Psoas muscle (tissue), 8 donors: ENCODE measurements around the gene STON1. TPM values are rescaled to one million over a fixed set of nuclear protein-coding genes. Genes with fewer than 3 reads are reported as not detected.

Experiments used
- ATAC-seq, 4 donors: fragments of 200-7000 bp; cut with Tn5 transposase; one replicate each; pipeline ENCODE4 v1.9.1; 2020; ENCODE audit warnings: moderate library complexity in 3 of 4, mild to moderate bottlenecking in 2 of 4
- DNase-seq, 2 donors: peaks; one replicate each; pipeline ENCODE4 v3.0.0-alpha.2; 2020
- H3K27ac ChIP-seq: fragments of 200-600 bp; one replicate; pipeline ENCODE4 v1.8.0; 2022
- H3K27me3 ChIP-seq, 3 donors: fragments of 200-600 bp in 1 of 3; one replicate each; pipeline versions ENCODE4 v1.6.1 to v1.8.0; 2013 to 2022; ENCODE audit warnings: low read length in 2 of 3, mild to moderate bottlenecking in 2 of 3, moderate library complexity in 1 of 3; ENCODE audit not compliant: insufficient read depth in 3 of 3
- H3K36me3 ChIP-seq, 2 donors: fragments of 200-600 bp in 1 of 2; one replicate each; pipeline versions ENCODE4 v1.6.1 to v1.8.0; 2013 to 2022; ENCODE audit warnings: low read depth in 1 of 2, mild to moderate bottlenecking in 1 of 2, moderate library complexity in 1 of 2; ENCODE audit not compliant: insufficient read depth in 1 of 2
- H3K4me1 ChIP-seq: fragments of 200-600 bp; one replicate; pipeline ENCODE4 v1.8.0; 2022
- H3K4me3 ChIP-seq: fragments of 200-600 bp; one replicate; pipeline ENCODE4 v1.8.0; 2022; ENCODE audit warnings: mild to moderate bottlenecking
- H3K9me3 ChIP-seq: fragments of 200-600 bp; one replicate; pipeline ENCODE4 v1.8.0; 2022
- WGBS, 3 donors: extraction: QIAGEN DNeasy Blood & Tissue Kit; methylation state at CpG; one replicate each; pipeline versions ENCODE4 v1.1.6 to v1.1.7; 2013; 5-methylcytosine and 5-hydroxymethylcytosine counted together
- intact Hi-C, 2 donors: fragments of 100-400 bp; cut with DNase I; formaldehyde crosslinking; loops; one replicate each; pipeline versions ENCODE4 v1.11.0 to v1.14.2; 2022
- polyA plus RNA-seq, 3 donors: library from polyadenylated mRNA; stranded (reverse); fragments of 200-250 nt; gene quantifications; one replicate each; pipeline ENCODE4 v1.2.3, GENCODE V29; 2013
- total RNA-seq, 4 donors: library from RNA; stranded (reverse); fragmentation: NEBNext Ultra II Directional in 2 of 4; extraction: Animal tissue kit (Norgen Biotek cat#: 25700) in 2 of 4; gene quantifications; one replicate each; pipeline versions ENCODE4 v1.2.1 to v1.2.4, GENCODE V29; 2021 to 2023
- TF ChIP-seq, protein P1 (sequence below): fragments of 200-600 bp; IDR thresholded peaks from one replicate; pipeline ENCODE4 v1.8.0; 2022; ENCODE audit warnings: antibody characterized with exemption
- donor health status: healthy with polysubstance abuse.
- donor health status: DM: no; HTN: no; CAD: no; lungs with moderate emphysema.
- donor health status: Bipolar disorder and iron deficiency.
- donor health status: healthy.
- donor health status: DM: yes; HTN: yes; CAD: no.
- donor health status: DM: no; HTN: no; CAD: no.
- donor health status: DM: no; HTN: no; CAD: no.
- donor health status: DM: yes; HTN: yes; CAD: no.

STON1 gene
- total and polyA plus RNA-seq, 7 donors, result 0.98 to 5.6 (median 1.8) TPM

GRCh38 chr2:48560546-48561209, 30.7 kb downstream of the STON1 start:
- intact Hi-C loops, result no loop called here
- H3K27ac ChIP-seq, result no peak overlapping the region

GRCh38 chr2:48562281-48562680, 32.3 kb downstream of the STON1 start:
- DNase-seq (no peak), ATAC-seq (no peak)
- Histone ChIP-seq H3K36me3 (no peaks in the 10 kb centered on the region), H3K27ac (no peak overlapping the region), H3K4me1 (no peaks in the 10 kb centered on the region), H3K27me3 (no peaks in the 10 kb centered on the region), H3K4me3 (no peak overlapping the region), H3K9me3 (no peaks in the 10 kb centered on the region)
- TF ChIP-seq, protein P1, sequence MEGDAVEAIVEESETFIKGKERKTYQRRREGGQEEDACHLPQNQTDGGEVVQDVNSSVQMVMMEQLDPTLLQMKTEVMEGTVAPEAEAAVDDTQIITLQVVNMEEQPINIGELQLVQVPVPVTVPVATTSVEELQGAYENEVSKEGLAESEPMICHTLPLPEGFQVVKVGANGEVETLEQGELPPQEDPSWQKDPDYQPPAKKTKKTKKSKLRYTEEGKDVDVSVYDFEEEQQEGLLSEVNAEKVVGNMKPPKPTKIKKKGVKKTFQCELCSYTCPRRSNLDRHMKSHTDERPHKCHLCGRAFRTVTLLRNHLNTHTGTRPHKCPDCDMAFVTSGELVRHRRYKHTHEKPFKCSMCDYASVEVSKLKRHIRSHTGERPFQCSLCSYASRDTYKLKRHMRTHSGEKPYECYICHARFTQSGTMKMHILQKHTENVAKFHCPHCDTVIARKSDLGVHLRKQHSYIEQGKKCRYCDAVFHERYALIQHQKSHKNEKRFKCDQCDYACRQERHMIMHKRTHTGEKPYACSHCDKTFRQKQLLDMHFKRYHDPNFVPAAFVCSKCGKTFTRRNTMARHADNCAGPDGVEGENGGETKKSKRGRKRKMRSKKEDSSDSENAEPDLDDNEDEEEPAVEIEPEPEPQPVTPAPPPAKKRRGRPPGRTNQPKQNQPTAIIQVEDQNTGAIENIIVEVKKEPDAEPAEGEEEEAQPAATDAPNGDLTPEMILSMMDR, result no peak
- 93 to 96% (median 95%) methylated on average over 4 of the region's 4 CpGs for WGBS, 3 donors
- intact Hi-C loops, result no loop called here

More at GRCh38 chr2:48560546-48561209, 30.7 kb downstream of the STON1 start:
- H3K4me1 ChIP-seq, result no peaks in the 10 kb centered on the region
- no peak overlapping the region for H3K4me3 ChIP-seq
- ATAC-seq (no peak), DNase-seq (no peak)
- no peaks in the 10 kb centered on the region for H3K9me3 ChIP-seq
- no peaks in the 10 kb centered on the region for H3K36me3 ChIP-seq
- no peaks in the 10 kb centered on the region for H3K27me3 ChIP-seq
- TF ChIP-seq, protein P1, result no peak
- WGBS, 3 donors, result 41 to 56% (median 43%) methylated on average over 5 of the region's 5 CpGs

DNA sequence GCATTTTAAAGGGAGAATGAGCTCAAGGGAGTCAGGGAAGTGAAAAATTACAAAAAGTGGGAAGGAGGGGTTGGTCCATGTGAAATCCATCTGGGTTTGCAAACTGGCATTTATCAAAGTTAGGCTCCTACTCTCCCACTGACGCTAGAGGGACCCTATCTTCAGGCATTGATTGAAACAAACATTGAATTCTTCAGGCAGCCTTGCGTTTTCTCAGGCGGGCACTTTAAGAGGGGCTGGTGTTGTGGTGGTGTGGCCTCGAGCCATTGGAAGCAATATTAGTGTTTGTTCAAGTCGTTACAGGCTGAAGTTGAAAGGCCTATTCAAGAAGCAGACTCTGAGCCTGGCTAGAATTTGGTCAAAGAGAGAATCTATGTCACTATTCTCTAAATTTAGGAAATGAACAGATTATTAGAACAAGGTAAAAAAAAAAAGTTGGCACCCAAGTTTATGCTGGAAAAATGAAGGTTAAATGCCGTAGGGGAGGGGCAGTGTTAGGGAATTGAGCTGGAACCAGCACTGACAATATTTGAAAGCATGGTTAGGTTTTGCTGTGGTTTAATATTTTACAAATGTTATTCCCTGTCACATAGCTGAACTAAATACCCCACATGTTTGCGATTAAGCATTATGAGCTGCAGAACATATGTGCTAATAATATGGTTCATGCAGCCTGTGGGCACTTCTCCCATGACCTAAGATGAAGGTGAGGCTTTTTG, 36.8 kb downstream of the STON1 start:
- Histone ChIP-seq H3K4me1 (no peaks in the 10 kb centered on the region), H3K27ac (no peak overlapping the region), H3K9me3 (no peaks in the 10 kb centered on the region), H3K36me3 (no peaks in the 10 kb centered on the region), H3K27me3 (no peaks in the 10 kb centered on the region), H3K4me3 (no peak overlapping the region)
- intact Hi-C loops, result no loop called here
- TF ChIP-seq, protein P1, result no peak
- no peak for ATAC-seq
- 38 to 46% (median 42%) methylated on average over 7 of the region's 7 CpGs for WGBS, 3 donors
- DNase-seq, result no peak

GRCh38 chr2:48567671-48568070, 37.7 kb downstream of the STON1 start:
- H3K4me1 ChIP-seq, result no peaks in the 10 kb centered on the region

More at GRCh38 chr2:48567671-48568070, 37.7 kb downstream of the STON1 start:
- DNase-seq (no peak), ATAC-seq (no peak)
- intact Hi-C loops, result no loop called here
- H3K27ac ChIP-seq, result no peak overlapping the region
- no peaks in the 10 kb centered on the region for H3K27me3 ChIP-seq
- H3K4me3 ChIP-seq, result no peak overlapping the region
- WGBS, 3 donors, result 62 to 76% (median 70%) methylated on average over 4 of the region's 4 CpGs
- H3K36me3 ChIP-seq, result no peaks in the 10 kb centered on the region
- H3K9me3 ChIP-seq, result no peaks in the 10 kb centered on the region
- TF ChIP-seq, protein P1, result no peak
